Activated CD8-positive, alpha-beta memory T cell treated with anti-CD3 and anti-CD28 coated beads, Interleukin-2, amount 50 U/mL, for 24 hours (primary cell): Measurements from ENCODE around the gene SPTA1.
"Not testable (repeated sequence)": the region's sequence is repeated elsewhere in the genome, so short reads cannot be mapped to it uniquely, and the experiment has no call there.

Experiments
- DNase-seq: peaks from one replicate; pipeline ENCODE4 v3.0.0-alpha.2; 2020; ENCODE audit errors: extremely low read depth

SPTA1 gene

DNA sequence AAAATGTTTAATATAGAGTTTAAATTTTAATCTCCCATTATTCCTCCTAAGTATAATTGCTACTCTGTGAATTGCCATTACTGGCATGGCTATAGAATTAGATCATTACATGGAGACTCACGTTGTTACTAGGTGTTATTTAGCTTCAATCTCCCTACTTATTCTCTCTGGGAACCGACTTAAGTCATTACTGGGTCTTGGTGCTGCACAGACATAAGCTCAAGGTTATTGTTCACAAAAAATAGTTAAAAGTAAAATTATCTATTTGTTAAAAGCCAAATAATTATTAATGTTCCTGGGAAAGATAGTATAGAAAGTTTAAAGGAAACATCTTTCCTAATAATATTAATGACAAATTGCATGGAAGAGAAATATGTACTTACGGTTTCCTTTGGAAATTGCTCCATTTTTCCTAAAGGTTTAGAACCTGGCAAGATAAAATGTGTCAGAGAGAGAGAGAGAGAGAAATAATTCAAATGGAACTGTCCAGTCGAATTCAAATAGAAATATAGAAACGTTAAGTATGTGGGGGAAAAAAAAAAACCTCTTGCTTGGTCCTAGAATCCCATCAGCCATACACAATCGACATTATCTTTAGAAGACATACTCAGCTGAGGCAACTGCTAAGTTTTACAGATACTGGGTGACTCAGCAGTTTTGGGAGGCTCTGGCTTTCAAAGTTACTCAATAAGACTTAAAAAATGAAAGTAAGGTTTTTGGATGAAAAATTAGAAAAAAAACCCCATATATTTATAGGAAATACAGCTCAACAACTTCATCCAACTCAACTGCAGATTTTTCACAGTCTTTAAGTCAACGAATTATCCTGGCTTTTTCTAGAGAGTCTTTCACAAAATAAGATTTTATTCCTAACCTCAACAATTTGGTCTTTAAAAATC is at the start of gene SPTA1:
SPTA1 (minus strand) TSS at position 605 of the 899 bp plus-strand sequence; CDS start at position 407, 198 bp downstream.
- DNase-seq = no peak

DNA sequence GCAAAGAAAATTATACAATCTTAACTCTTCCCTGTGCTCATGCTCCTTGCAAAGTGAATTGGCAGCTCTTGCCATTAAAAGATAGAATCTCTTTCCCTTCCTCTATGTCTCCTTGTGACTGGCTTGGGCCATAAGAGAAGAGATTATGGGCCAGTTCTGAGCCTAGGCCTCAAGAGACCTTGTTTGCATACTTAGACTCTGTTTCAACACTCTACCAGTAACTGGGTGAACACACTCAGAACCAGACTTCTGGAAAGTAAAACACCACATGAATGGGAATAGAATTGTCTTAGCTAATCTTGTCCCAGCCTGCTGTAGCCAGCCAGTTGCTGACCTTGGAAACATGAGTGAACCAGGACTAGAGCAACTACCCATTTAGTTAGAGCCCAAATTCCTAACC is 49.3 kb upstream of the SPTA1 start:
- no peak for DNase-seq

DNA sequence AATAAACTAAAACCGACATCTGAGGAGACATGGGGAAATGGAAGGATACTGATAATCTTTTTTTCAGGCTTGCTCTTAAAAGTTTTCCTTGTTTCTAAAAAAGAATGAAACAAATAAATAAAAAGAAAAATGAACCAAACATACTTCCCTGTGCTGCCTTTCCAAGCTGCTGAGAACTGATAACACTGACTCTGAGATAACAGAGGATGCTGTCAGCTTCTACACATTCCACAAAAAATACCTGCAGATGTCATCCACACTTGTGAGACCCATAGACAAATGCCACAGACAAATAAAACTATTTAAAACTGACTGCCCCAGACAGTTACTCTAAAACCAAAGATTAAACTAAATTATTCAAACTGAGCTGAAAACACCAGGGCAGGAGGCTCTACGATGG is 46.0 kb upstream of the SPTA1 start:
- no peak for DNase-seq

DNA sequence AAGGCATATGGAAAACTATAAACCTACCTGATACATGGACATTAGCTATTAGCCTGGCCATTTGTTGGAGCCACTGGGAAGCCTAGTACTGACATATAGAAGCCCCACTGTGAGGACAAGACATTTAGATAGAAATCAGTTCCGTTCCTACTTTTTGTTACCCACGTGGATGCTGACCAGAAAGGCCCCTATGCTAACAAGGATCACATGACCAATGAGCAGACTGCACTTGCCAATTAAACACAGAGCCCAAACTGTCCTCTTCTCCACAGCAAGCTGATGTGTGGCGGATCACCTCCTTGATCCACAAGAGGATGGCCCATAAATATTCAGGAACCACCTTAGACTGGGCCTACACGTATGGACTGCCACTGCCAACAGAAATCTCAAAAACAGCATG is 45.2 kb upstream of the SPTA1 start:
- no peak for DNase-seq

DNA sequence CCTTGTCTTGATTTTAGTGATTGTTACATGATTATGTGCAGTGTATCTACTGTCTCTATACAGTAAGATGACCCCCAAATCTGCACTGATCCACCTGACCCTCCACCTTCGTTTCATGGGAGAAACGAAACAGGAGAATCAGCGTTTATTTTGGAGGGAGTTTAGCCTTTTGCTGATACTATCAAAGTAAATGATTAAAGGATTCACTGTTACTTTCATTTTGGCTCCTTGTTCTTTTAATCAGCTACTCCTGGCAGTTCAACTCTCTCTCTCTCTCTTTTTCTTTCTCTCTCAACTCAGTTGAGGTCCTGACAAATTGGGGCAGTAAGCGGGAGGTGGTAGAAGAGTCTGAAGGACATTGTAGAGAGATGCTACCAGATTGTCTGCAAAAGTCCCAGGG is 43.9 kb upstream of the SPTA1 start:
- DNase-seq = no peak

DNA sequence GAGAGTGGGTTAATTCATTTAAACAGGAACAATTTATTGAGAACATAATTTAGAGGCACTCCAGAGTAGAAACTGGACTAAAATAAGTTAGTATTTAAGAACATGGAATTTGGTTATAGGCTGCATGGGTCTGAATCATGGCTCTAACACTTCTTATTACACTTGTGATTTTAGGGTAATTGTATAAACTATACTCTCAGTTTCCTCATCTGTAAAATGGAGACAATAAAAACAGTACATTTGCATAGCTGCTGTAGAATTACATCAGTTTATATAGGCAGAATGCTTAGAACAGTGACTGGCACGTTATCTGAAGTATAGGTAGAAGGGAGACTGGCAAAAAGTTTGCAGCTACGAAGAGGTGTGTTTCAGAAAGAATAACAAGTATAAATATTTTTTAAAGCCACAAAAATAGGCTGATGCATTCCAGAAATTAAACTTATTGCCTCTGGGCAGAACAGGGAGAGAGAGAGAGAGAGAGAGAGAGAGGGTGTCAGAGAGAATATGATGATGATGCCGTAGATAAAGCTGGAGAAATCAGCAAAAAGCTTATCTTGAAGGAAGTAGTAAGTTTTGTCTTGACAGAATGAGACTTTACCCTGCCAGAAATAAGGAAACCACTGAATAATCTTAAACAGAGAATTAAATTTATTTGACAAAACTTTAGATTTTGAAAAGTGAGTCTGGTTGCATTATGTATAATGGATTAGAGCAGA is 42.2 kb upstream of the SPTA1 start:
- no peak for DNase-seq

DNA sequence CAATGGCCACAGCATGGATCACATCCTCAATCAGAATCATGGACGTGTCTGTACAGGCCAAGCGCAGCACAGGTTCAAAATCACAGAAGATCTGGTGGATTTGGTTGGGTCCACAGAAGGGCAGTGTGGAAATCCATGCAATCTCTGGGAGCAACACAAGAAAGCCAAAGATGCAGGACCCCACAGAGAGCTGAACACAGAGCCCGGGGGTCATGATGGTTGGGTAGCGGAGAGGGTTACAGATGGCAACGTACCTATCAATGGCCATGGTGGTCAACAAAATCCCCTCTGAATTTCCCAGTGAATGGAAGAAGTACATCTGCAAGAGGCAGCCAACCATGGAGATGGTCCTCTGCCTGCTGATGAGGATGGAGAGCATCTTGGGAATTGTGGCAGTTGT is 37.9 kb upstream of the SPTA1 start:
- DNase-seq = no peak

DNA sequence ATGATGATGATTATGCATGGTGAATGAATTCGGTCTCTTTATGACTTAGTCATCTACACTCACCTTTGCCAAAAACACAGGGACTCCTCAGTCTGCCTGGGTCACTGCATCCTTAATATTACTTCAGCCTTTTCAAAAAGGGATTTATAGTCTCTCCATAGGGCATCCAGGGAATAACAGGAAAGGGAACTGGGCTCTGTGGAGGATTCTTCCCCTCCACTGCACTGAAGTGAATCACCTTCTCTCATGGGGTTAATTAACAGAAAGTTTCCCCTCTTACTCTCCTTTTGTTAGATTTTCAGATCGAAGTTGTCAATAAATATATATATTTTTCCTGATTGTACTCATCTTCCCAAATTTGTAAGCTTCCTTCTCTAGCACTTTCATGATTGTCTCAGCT is 34.1 kb upstream of the SPTA1 start, which contains the start of gene OR6K3:
OR6K3 (minus strand) TSS at position 101 of the 400 bp plus-strand sequence. CDS start 2,605 bp downstream, outside the sequence.
- no peak for DNase-seq

DNA sequence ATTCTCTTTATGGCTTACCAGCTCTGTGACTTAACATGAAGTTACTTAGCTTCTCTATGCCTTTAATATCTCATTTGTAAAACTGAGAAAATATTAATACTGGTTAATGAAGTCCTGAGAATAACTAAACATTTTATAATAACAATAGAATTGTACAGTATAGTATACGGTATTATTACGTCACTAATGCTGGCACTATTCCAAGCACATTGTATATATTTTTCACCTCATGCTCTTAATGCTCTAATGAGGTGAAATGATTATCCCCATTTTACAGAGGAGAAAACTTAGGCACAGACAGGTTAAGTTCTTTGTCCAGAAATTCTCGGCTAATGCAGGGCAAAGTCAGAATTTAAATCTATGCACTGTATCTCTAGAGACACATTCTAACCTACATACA is 33.1 kb upstream of the SPTA1 start:
- DNase-seq = no peak

DNA sequence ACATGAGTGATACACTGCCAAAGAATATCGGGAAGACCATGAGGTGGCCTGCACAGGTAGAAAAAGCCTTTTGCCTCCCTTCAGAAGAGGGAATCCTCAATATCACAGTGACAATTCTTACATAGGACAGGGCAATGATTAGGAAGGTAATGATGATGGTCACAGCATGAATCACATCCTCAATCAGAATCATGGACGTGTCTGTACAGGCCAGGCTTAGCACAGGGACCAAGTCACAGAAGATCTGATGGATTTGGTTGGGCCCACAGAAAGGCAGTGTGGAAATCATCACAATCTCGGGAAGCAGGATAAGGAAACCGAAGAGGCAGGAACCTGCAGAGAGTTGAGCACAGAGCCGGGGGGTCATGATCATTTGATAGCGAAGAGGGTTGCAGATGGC is 30.8 kb upstream of the SPTA1 start:
- no peak for DNase-seq

DNA sequence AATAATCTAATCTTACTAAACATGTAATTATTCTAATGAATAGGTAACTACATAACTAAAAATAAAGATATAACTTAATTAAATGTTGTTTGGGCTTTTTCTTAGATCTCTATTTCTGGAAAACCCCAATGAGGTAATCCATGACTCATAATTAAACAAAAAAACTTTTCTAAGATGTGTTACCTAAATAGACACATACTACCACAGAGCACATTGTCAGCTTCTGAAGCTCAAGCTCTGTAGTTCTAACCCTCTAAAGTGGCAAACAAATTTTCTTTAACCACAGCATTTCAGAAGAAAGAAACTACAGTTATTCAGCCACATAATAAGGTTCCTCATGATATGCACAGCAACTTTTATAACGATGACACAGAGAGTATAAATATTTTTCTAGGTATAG is 29.8 kb upstream of the SPTA1 start:
- DNase-seq = no peak

DNA sequence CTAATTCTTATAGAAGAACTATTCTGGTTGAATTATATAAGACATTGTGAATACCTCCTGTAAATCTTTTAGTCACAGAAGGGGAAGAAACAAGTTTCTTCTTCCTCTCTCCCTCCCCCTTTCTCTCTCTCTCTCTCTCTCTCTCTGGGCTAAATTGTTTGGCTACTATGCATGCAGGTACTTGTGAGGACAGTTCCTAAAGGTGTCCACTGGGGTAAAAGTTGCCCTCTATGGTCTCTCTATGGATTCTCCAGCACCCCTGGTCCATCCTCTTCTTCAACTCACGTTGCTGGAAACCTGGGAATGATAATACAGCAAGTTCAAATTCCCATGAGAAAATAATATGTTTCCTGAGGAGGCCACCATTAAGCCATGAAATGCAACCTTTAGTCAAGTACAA is 28.2 kb upstream of the SPTA1 start:
- DNase-seq = no peak

DNA sequence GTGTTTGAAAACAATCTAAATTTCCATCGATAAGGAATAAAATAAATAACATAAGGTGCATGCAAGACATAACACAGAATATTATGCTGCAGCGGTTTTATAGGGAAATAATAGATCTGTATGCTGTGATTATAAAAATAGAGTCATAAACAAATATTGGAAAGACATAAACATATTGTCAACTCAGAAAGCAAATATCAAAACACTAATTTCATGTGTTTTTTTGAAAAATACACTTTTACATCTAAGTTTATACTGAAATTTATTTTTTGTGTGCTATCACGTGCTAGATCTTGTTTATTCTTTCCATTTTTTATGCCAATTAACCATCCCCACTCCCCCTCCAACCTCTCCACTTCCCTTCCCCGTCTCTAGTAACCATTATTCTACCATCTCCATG is 24.6 kb upstream of the SPTA1 start:
- DNase-seq = no peak

DNA sequence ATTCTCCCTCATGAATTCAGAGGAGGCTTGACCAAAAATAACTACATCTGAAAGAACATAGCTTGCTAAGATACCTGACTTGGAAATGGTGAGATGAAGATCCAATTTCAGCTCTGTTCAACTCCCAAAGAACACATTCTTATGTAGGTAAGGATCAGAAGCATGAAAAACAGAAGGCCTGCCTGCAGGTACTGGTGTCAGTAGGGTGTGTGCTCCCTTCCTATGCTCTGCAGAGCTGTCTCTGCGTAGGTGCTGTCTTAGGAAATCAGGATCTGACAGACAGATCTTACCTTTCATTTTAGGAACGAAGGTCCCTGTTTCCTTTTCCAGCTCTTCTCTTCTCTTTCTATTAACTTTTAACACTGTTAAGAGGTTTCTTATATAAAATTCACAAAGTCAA is 19.6 kb upstream of the SPTA1 start:
- DNase-seq = no peak

DNA sequence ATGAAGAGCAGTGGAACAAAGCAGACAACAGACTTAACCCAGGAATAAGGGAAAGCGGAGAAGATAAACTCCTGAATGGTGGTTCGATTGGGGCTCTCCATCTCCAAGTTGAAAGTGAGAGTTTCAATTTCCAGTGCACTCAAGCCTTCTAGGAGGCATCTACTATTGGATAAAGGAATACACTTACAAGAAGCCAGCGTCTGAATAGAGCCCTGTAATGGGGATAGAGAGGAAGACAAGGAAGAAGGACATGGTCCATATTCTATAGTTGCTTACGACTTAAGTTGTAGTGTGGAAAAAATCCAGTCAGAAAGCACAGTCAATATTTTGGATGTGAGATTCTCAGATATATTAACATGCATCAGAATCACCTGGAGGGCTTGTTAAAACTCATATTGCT is 14.0 kb upstream of the SPTA1 start, which contains the start of gene OR6K2:
OR6K2 (minus strand) TSS at position 101 of the 400 bp plus-strand sequence; CDS start at position 101, 0 bp downstream.
- DNase-seq = no peak

DNA sequence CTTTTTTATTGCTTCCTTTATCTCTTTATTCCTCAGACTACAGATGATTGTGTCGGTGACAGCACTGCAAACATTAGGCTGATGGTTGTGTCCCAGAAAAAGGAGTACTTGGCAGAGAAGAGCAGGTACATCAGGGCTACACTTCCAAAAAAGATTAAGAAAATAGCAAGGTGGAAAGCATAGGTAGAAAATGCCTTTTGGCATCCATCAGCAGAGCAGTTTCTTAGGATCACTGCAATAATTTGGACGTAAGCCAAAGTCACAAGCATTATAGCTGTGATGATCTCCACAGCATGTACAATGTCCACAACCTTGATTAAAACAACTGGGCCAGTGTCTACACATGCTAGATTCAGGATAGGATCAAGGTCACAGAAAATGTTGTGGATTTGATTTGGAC is 8.1 kb upstream of the SPTA1 start:
- no peak for DNase-seq

DNA sequence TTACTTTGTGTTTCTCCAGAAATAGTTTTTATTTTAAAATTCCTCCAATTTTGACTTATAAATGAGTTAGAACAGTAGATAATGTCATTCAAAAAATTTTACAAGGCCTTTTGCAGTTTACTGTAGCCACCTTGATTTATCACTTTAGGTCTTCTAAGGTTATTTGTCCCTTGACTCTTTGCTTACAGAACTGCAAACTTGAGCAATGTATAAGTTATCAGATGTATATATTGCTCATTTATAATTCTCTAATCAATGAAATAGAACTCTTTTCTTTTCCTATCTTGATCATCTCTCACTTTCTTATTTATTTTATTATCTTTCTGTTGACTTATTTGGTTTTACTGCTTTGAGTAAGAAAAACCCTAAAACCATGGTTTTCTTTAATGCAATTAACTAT is 5.8 kb upstream of the SPTA1 start:
- DNase-seq = no peak

DNA sequence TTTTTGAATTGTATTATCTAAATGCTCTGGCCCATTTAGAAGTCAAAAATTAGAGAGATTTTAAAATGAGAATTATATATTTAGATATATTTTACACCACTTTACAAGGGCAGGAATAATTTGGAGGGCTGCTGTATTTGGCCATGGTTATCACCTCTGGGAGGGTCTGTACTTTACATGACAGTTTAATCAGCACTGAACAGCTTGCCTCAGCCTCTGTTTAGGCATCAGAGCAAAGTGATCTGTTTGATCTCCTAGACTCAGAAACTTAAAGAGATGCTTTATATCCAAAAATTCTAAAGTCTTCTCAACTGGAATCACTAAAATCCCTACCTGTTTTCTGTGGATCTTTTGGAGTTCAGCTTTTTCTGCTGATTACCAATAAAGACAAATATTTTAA is 5.4 kb upstream of the SPTA1 start:
- DNase-seq = no peak

DNA sequence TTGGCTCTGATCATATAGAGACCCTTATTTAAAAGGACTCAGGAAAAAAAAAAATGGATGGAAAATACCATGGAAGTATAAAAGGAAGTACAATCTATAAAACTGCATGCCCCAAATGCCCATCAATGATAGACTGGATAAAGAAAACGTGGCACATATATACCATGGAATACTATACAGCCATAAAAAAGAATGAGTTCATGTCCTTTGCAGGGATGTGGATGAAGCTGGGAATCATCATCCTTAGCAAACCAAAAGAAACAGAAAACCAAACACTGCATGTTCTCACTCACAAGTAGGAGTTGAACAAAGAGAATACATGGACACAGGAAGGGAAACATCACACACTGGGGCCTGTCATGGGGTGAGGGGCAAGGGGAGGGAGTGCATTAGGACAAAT is 4.6 kb upstream of the SPTA1 start:
- DNase-seq = not testable (repeated sequence)

DNA sequence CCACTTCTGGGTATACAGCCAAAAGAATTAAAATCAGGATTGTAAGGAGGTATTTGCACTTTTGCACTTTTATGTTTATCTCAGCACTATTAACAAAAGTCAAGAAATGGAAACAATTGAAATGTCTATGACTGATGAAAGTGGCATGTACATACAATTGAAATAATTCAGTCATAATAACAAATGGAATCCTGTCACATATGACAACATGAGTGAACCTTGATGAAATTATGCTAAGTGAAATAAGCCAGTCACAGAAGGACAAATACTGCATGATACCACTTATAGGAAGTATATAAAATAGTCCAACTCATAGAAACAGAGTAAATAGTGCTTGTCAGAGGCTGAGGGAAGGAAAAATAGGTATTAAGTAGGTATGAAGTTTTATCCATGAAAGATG is 3.4 kb upstream of the SPTA1 start:
- DNase-seq = no peak

DNA sequence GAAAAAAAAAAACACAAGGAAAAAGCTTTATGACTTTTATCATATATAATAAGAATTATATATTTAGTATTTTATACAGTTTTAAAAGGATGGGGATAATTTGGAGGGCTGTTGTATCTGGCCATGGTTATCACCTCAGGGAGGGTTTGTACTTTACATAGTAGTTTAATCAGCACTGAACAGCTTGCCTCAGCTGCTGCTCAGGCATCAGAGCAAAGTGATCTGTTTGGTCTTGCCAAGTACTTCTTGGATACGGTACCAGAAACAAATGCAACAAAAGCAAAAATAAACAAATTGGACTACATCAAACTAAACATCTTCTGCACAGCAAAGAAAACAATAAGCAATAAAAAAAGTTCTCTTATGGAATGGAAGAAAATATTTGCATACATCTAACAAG is 2.6 kb upstream of the SPTA1 start:
- no peak for DNase-seq

DNA sequence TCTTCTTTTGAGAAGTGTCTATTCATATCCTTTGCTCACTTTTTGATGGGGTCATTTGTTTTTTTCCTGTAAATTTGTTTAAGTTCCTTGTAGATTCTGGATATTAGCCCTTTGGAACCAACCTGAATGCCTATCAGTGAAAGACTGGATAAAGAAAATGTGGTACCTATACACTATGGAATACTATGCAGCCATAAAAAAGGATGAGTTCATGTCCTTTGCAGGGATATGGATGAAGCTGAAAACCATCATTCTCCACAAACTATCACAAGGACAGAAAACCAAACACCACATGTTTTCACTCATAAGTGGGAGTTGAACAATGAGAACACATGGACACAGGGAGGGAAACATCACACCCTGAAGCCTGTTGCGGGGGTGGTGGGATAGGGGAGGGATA is 1.8 kb upstream of the SPTA1 start:
- not testable (repeated sequence) for DNase-seq

DNA sequence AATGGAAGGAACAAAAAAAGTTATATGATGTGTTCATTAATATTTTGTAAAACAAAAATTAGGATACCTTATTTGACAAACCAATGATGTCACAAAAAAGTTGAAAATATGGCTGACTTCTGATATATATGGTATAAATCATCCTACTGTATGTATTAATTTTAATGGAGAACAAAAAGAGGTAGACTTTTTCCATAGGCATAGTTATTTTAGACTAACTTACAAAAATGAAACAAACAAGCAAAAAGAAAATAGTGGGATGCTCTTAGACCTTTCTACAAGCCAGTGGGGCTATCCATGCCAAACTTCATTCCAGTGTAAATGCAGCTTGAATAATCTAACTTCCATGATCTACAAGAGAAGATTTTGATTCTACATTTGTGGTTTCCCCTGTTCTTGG is 522 bp upstream of the SPTA1 start:
- DNase-seq = no peak
